Gastrocnemius medialis (tissue), 4 donors: Measurements from ENCODE around the gene SH3BP2. TPM values are rescaled to one million over a fixed set of nuclear protein-coding genes. Genes with fewer than 3 reads are reported as not detected.
"Not testable (repeated sequence)": the region's sequence is repeated elsewhere in the genome, so short reads cannot be mapped to it uniquely, and the experiment has no call there.

ENCODE experiments used
- ATAC-seq, 2 donors: fragments of 150-250 bp; one replicate each; pipeline ENCODE4 v1.9.1; 2016
- DNase-seq, 2 donors: peaks; one replicate each; pipeline ENCODE4 v3.0.0-alpha.2; 2019
- H3K27ac ChIP-seq, 4 donors: fragments of 200-600 bp; sonication (generic); 1 replicate in 1 of 4; 2 replicates in 3 of 4; pipeline ENCODE4 v1.5.1; 2016 to 2018; ENCODE audit warnings: mild to moderate bottlenecking in 2 of 4, moderate library complexity in 1 of 4
- H3K27me3 ChIP-seq, 3 donors: fragments of 200-600 bp; sonication (generic) in 2 of 3; 1 replicate in 1 of 3; 2 replicates in 2 of 3; pipeline versions ENCODE4 v1.5.1 to v1.6.0; 2016 to 2019; ENCODE audit warnings: mild to moderate bottlenecking in 1 of 3, moderate library complexity in 1 of 3
- H3K36me3 ChIP-seq, 2 donors: fragments of 200-600 bp; sonication (generic) in 1 of 2; one replicate each; pipeline ENCODE4 v1.5.1; 2017 to 2018
- H3K4me1 ChIP-seq, 2 donors: fragments of 200-600 bp; sonication (generic) in 1 of 2; one replicate each; pipeline ENCODE4 v1.5.1; 2016 to 2017; ENCODE audit warnings: mild to moderate bottlenecking in 2 of 2
- H3K4me3 ChIP-seq, 4 donors: fragments of 200-600 bp; sonication (generic) in 3 of 4; 1 replicate in 1 of 4; 2 replicates in 3 of 4; pipeline ENCODE4 v1.5.1; 2016 to 2019; ENCODE audit warnings: mild to moderate bottlenecking in 2 of 4
- H3K9me3 ChIP-seq, 3 donors: fragments of 200-600 bp; sonication (generic) in 2 of 3; 1 replicate in 1 of 3; 2 replicates in 2 of 3; pipeline ENCODE4 v1.5.1; 2016 to 2019
- CTCF ChIP-seq, 5 experiments: fragments of 450-650 bp in 3 of 5; fragments of 200-600 bp in 2 of 5; sonication (generic) in 2 of 5; IDR thresholded peaks in 4 of 5; conservative IDR thresholded peaks in 1 of 5; 1 replicate in 4 of 5; 2 replicates in 1 of 5; pipeline ENCODE4 v1.5.1; 2016 to 2019; ENCODE audit warnings: antibody characterized with exemption in 5 of 5, mild to moderate bottlenecking in 3 of 5, moderate library complexity in 3 of 5
- POLR2A ChIP-seq, 2 donors: fragments of 450-650 bp; IDR thresholded peaks; one replicate each; pipeline ENCODE4 v1.6.1; 2017; ENCODE audit warnings: antibody characterized with exemption in 2 of 2, mild to moderate bottlenecking in 2 of 2, moderate library complexity in 2 of 2
- in situ Hi-C, 4 donors: fragments of 200-750 bp; cut with MboI; loops; one replicate each; pipeline versions ENCODE4 v1.15.0 to v1.8.0; 2017; ENCODE audit warnings: low sequenced_read_pairs in 4 of 4
- intact Hi-C: fragments of 100-400 bp; cut with DNase I; formaldehyde crosslinking; loops from one replicate; pipeline ENCODE4 v1.15.1; 2023; ENCODE audit warnings: low total_unique reads
- total RNA-seq, 4 donors: library from RNA; depleted of rRNA; stranded (reverse); fragments of >200 nt; gene quantifications; one replicate each; pipeline versions ENCODE4 v1.1.0 to v1.2.3, GENCODE V29; 2016

Gene SH3BP2
- total RNA-seq, 4 donors from 2014 or later = 4.8 to 21.5 (median 12.0) TPM

DNA sequence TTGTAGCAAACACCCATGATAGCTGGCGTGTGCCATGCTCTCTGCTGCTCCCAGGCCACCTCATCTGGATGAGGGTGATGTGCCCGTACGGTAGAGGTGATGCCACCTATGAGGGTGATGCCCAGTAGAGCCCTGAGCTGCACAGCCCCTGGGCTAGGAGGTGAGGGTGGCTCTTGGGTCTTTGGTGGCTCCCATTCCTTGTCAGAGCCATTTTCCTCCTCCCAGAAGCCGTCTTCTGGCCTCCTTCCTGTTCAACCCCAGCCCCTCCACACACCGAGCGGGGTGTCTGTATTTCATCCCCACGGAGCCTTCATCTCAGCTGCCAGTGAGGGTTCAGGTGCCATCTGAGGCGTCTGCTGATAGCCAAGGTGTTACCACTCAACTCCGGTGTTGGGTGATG, 24.8 kb upstream of the SH3BP2 start:
- Histone ChIP-seq H3K36me3 (no peaks in the 10 kb centered on the region), H3K4me1 (peaks cover 0 to 5% of the 10 kb centered on the region in 2 donors), H3K27me3 (no peaks in the 10 kb centered on the region), H3K4me3 (no peak overlapping the region), H3K27ac (no peak overlapping the region), H3K9me3 (no peaks in the 10 kb centered on the region)
- TF ChIP-seq CTCF (IDR thresholded peaks at IDR 0.05 in 4 of 5, conservative IDR thresholded peaks at IDR 0.05 in 1 of 5) (no peak), POLR2A (IDR thresholded peaks at IDR 0.05) (no peak)
- in situ Hi-C loops (loop anchor here in 1 of 4 donors (25.0 kb wide), 1 partner anchor 169 kb away; no protein-coding TSS in a partner anchor), intact Hi-C loops (loop anchor here (10.0 kb wide), 1 partner anchor 97 kb away; no protein-coding TSS in a partner anchor)
- ATAC-seq = no peak
- DNase-seq = no peak

- TF ChIP-seq CTCF (IDR thresholded peaks at IDR 0.05 in 4 of 5, conservative IDR thresholded peaks at IDR 0.05 in 1 of 5) = no peak
- TF ChIP-seq POLR2A (IDR thresholded peaks at IDR 0.05) = peak in 1 of 2 donors; percentile 37
- DNase-seq = peak; percentile 54 to 58
These were observed 24.0 kb upstream of the SH3BP2 start for GRCh38 chr4:2768921-2769336.

DNA sequence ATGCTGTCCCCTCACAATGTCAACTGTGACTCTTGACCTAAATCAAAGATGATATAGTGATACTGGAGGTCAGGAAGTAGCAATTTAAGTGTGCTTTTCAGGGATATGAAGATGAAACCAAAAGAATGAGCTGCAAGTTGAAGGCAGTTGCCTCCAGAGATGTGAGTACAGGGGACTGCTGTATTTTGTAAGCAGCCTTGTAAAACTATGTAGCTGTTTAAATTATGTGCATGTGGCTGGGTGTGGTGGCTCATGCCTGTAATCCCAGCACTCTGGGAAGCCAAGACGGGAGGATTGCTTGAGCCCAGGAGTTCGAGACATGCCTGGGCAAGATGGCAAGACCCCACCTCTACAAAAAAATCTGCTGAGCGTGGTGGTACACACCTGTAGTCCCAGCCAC, 21.6 kb upstream of the SH3BP2 start:
- Histone ChIP-seq H3K27ac (no peak overlapping the region), H3K4me1 (peaks cover 0 to 5% of the 10 kb centered on the region in 2 donors), H3K27me3 (no peaks in the 10 kb centered on the region), H3K9me3 (no peaks in the 10 kb centered on the region), H3K36me3 (no peaks in the 10 kb centered on the region), H3K4me3 (no peak overlapping the region)
- intact Hi-C loops (no loop called here), in situ Hi-C loops (loop anchor here in 1 of 4 donors (25.0 kb wide), 1 partner anchor 166 kb away; no protein-coding TSS in a partner anchor)
- no peak for TF ChIP-seq CTCF (IDR thresholded peaks at IDR 0.05 in 4 of 5, conservative IDR thresholded peaks at IDR 0.05 in 1 of 5)
- ATAC-seq = no peak
- no peak for DNase-seq

More at GRCh38 chr4:2768921-2769336, 24.0 kb upstream of the SH3BP2 start:
- intact Hi-C loops (loop anchor here (10.0 kb wide), 1 partner anchor 96 kb away; no protein-coding TSS in a partner anchor), in situ Hi-C loops (loop anchor here in 1 of 4 donors (25.0 kb wide), 1 partner anchor 168 kb away; no protein-coding TSS in a partner anchor)
- H3K9me3 ChIP-seq = no peaks in the 10 kb centered on the region
- H3K4me1 ChIP-seq = peaks cover 0 to 5% of the 10 kb centered on the region in 2 donors
- no peaks in the 10 kb centered on the region for H3K27me3 ChIP-seq
- H3K4me3 ChIP-seq = no peak overlapping the region
- peak; percentile 84 to 94 for ATAC-seq
- H3K36me3 ChIP-seq = no peaks in the 10 kb centered on the region
- H3K27ac ChIP-seq = peak overlapping the region in 1 of 4 donors; percentile 17

- H3K4me1 ChIP-seq, ATAC-seq, DNase-seq, H3K9me3 ChIP-seq, H3K27ac ChIP-seq, H3K4me3 ChIP-seq, in situ Hi-C loops, intact Hi-C loops, H3K27me3 ChIP-seq, H3K36me3 ChIP-seq: not testable (repeated sequence)
These were observed 12.2 kb upstream of the SH3BP2 start for GRCh38 chr4:2780643-2781042.

- in situ Hi-C loops = no loop called here
- Histone ChIP-seq H3K27ac (no peak overlapping the region), H3K27me3 (no peaks in the 10 kb centered on the region), H3K4me1 (peaks cover 0 to 2% of the 10 kb centered on the region in 2 donors), H3K9me3 (no peaks in the 10 kb centered on the region), H3K4me3 (no peak overlapping the region), H3K36me3 (no peaks in the 10 kb centered on the region)
- intact Hi-C loops = no loop called here
- TF ChIP-seq CTCF (IDR thresholded peaks at IDR 0.05 in 4 of 5, conservative IDR thresholded peaks at IDR 0.05 in 1 of 5) = no peak
- TF ChIP-seq POLR2A (IDR thresholded peaks at IDR 0.05) = no peak
- ATAC-seq = no peak
- no peak for DNase-seq
These were observed 11.0 kb upstream of the SH3BP2 start for GRCh38 chr4:2781911-2782310.
